Measurements from ENCODE around the gene PITPNB. TPM values are rescaled to one million over a fixed set of nuclear protein-coding genes. Genes with fewer than 3 reads are reported as not detected.

PITPNB gene
- total RNA-seq, 3 donors from 2014 or later: 42.5 to 130 (median 47.4) TPM

- intact Hi-C loops (cut with DNase I, micrococcal nuclease): no loop called here
- Histone ChIP-seq H3K36me3 (ENCODE audit: low read depth) (no peaks in the 10 kb centered on the region), H3K9me3 (no peaks in the 10 kb centered on the region), H3K4me1 (ENCODE audit: low read depth) (no peaks in the 10 kb centered on the region), H3K4me3 (no peak overlapping the region)
- ATAC-seq (no peak), DNase-seq (no peak)
- no peak for TF ChIP-seq CTCF (IDR thresholded peaks at IDR 0.05)
These were observed 72.8 kb downstream of the PITPNB start for GRCh38 chr22:27846248-27846757.

- H3K4me1 ChIP-seq (ENCODE audit: low read depth): no peaks in the 10 kb centered on the region
- no peaks in the 10 kb centered on the region for H3K36me3 ChIP-seq (ENCODE audit: low read depth)
- no peak for DNase-seq
- no peak overlapping the region for H3K4me3 ChIP-seq
- no peaks in the 10 kb centered on the region for H3K9me3 ChIP-seq
- TF ChIP-seq CTCF (IDR thresholded peaks at IDR 0.05): no peak
- intact Hi-C loops (cut with DNase I, micrococcal nuclease): no loop called here
- no peak for ATAC-seq
These were observed 73.4 kb downstream of the PITPNB start for GRCh38 chr22:27845644-27846043.

GRCh38 chr22:27844656-27845591, 74.1 kb downstream of the PITPNB start:
- intact Hi-C loops (cut with DNase I, micrococcal nuclease): no loop called here
- no peaks in the 10 kb centered on the region for H3K9me3 ChIP-seq
- DNase-seq: no peak
- TF ChIP-seq CTCF (IDR thresholded peaks at IDR 0.05): no peak
- no peak overlapping the region for H3K4me3 ChIP-seq
- H3K4me1 ChIP-seq (ENCODE audit: low read depth): no peaks in the 10 kb centered on the region
- no peak for ATAC-seq
- no peaks in the 10 kb centered on the region for H3K36me3 ChIP-seq (ENCODE audit: low read depth)

GRCh38 chr22:27844256-27844655, 74.8 kb downstream of the PITPNB start:
- TF ChIP-seq CTCF (IDR thresholded peaks at IDR 0.05): no peak
- Histone ChIP-seq H3K36me3 (ENCODE audit: low read depth) (no peaks in the 10 kb centered on the region), H3K4me1 (ENCODE audit: low read depth) (no peaks in the 10 kb centered on the region), H3K9me3 (no peaks in the 10 kb centered on the region), H3K4me3 (no peak overlapping the region)
- ATAC-seq: no peak
- no peak for DNase-seq
- intact Hi-C loops (cut with DNase I, micrococcal nuclease): no loop called here

DNA sequence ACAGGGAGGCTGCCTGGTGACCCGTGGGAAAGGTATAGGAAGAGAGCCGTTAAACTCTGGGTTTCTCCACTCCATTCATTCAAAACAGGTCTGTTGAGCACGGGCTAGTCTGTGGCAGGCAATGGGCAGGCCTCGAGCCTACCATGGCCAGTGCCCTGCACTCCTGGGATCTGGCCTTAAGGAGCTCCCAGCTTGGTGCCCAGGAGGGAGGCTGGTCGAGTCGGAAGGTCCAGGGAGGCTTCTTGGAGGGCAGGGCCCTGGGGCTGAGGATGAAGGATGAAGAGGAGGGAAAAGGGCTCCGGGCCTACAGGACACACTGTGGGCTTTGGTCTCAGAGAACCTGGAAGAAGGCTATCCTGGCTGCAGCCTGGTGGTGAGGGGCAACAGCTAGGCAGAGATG, 75.6 kb downstream of the PITPNB start:
- intact Hi-C loops (cut with DNase I, micrococcal nuclease): no loop called here
- no peak for DNase-seq
- H3K36me3 ChIP-seq (ENCODE audit: low read depth): no peaks in the 10 kb centered on the region
- H3K4me1 ChIP-seq (ENCODE audit: low read depth): no peaks in the 10 kb centered on the region
- no peak for TF ChIP-seq CTCF (IDR thresholded peaks at IDR 0.05)
- ATAC-seq: no peak
- no peaks in the 10 kb centered on the region for H3K9me3 ChIP-seq
- H3K4me3 ChIP-seq: no peak overlapping the region

Data from mucosa of descending colon (tissue), 3 donors.